ENCODE measurements around the gene CTSZ.
"Not testable (repeated sequence)": the region's sequence is repeated elsewhere in the genome, so short reads cannot be mapped to it uniquely, and the experiment has no call there.

Gene CTSZ

DNA sequence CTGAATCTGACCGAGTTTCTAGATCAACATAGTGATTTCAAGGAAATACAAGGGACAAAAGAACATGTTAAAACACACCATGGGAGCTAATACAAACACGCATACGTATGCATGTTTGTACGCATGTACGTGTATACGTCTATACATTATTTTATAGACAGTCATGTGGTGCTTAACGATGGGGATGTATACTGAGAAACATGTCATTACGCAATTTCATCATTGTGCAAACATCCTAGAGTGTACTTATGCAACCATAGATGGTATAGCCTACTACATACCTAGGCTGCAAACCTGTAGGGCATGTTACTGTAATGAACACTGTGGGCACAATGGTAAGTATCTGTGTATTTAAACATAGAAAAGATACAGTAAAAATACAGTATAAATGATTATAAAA, 51.0 kb downstream of the CTSZ start:
- no peaks in the 10 kb centered on the region for H3K36me3 ChIP-seq (ENCODE audit: control insufficient read depth, insufficient read depth, low read length)
- H3K9me3 ChIP-seq (ENCODE audit: control insufficient read depth, low read length): no peaks in the 10 kb centered on the region
- H3K27me3 ChIP-seq (ENCODE audit: control insufficient read depth, insufficient read depth, low read length): no peaks in the 10 kb centered on the region
- no peak overlapping the region for H3K9ac ChIP-seq (ENCODE audit: low read length)
- no peaks in the 10 kb centered on the region for H3K4me1 ChIP-seq (ENCODE audit: control insufficient read depth, insufficient read depth, low read length)
- H3K4me3 ChIP-seq (ENCODE audit: low read length): no peak overlapping the region

DNA sequence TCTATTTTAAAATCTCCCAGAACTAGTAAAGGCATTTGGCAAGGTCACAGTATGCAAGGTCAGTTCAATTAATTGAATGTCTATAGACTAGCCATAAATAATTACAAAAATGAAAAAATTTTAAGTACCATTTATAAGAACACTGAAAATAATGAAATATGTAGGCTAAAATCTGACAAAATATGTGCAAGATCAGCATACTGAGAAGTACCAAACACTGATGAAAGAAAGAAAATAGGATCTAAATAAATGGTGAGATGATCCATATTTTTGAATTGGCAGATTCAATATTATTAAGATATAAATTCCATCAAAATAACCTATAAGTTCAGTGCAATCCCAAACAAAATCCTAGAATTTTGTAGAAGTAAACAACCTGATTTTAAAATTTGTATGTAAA, 54.0 kb downstream of the CTSZ start:
- Histone ChIP-seq H3K4me3 (ENCODE audit: low read length) (no peak overlapping the region), H3K9me3 (ENCODE audit: control insufficient read depth, low read length) (no peaks in the 10 kb centered on the region), H3K27me3 (ENCODE audit: control insufficient read depth, insufficient read depth, low read length) (no peaks in the 10 kb centered on the region), H3K36me3 (ENCODE audit: control insufficient read depth, insufficient read depth, low read length) (no peaks in the 10 kb centered on the region), H3K9ac (ENCODE audit: low read length) (no peak overlapping the region), H3K4me1 (ENCODE audit: control insufficient read depth, insufficient read depth, low read length) (no peaks in the 10 kb centered on the region)

DNA sequence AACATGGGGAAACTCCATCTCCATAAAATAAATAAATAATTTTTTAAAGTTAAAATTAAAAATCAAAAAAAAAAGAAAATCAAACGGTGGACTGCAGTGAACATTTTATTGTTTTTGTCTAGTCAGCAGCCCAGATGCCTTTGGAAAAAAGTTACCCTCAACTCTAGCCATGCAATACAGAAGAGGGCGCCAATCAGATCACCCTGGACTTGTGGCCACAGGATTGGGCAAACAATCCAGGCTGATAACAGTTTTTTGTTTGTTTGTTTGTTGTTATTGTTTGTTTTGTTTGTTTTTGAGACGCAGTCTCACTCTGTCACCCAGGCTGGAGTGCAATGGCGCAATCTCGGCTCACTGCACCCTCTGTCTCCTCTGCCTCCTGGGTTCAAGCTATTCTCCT, 56.5 kb downstream of the CTSZ start:
- Histone ChIP-seq H3K27me3 (ENCODE audit: control insufficient read depth, insufficient read depth, low read length) (no peaks in the 10 kb centered on the region), H3K4me1 (ENCODE audit: control insufficient read depth, insufficient read depth, low read length) (no peaks in the 10 kb centered on the region), H3K9me3 (ENCODE audit: control insufficient read depth, low read length) (no peaks in the 10 kb centered on the region), H3K36me3 (ENCODE audit: control insufficient read depth, insufficient read depth, low read length) (no peaks in the 10 kb centered on the region), H3K9ac (ENCODE audit: low read length) (no peak overlapping the region), H3K4me3 (ENCODE audit: low read length) (no peak overlapping the region)

GRCh38 chr20:58947797-58948388, 59.2 kb downstream of the CTSZ start:
- not testable (repeated sequence) for H3K4me3 ChIP-seq (ENCODE audit: low read length); H3K4me1 ChIP-seq (ENCODE audit: control insufficient read depth, insufficient read depth, low read length); H3K9me3 ChIP-seq (ENCODE audit: control insufficient read depth, low read length); H3K27me3 ChIP-seq (ENCODE audit: control insufficient read depth, insufficient read depth, low read length); H3K36me3 ChIP-seq (ENCODE audit: control insufficient read depth, insufficient read depth, low read length); H3K9ac ChIP-seq (ENCODE audit: low read length)

- no peak overlapping the region for H3K9ac ChIP-seq (ENCODE audit: low read length)
- H3K36me3 ChIP-seq (ENCODE audit: control insufficient read depth, insufficient read depth, low read length): no peaks in the 10 kb centered on the region
- no peak overlapping the region for H3K4me3 ChIP-seq (ENCODE audit: low read length)
- peaks cover 5% of the 10 kb centered on the region for H3K4me1 ChIP-seq (ENCODE audit: control insufficient read depth, insufficient read depth, low read length)
- no peaks in the 10 kb centered on the region for H3K27me3 ChIP-seq (ENCODE audit: control insufficient read depth, insufficient read depth, low read length)
- no peaks in the 10 kb centered on the region for H3K9me3 ChIP-seq (ENCODE audit: control insufficient read depth, low read length)
These were observed 61.0 kb downstream of the CTSZ start for GRCh38 chr20:58945965-58946631.

All from mucosa of stomach (tissue), 1 donor.